GM23248 (cell line): ENCODE results near the gene FRMD6. TPM values are rescaled to one million over a fixed set of nuclear protein-coding genes. Genes with fewer than 3 reads are reported as not detected.

ENCODE experiments used
- DNase-seq: peaks from one replicate; pipeline ENCODE4 v3.0.0-alpha.2; 2015
- H2AFZ ChIP-seq: fragments of 200-600 bp; sonication (generic); 2 replicates; pipeline ENCODE4 v1.6.1; 2016; ENCODE audit warnings: antibody characterized with exemption
- H3F3A ChIP-seq: fragments of 200-600 bp; sonication (generic); 2 replicates; pipeline ENCODE4 v1.6.1; 2016; ENCODE audit warnings: mild to moderate bottlenecking, antibody characterized with exemption, mixed run types; ENCODE audit not compliant: insufficient read depth
- H3K27ac ChIP-seq: fragments of 200-600 bp; sonication (generic); 2 replicates; pipeline ENCODE4 v1.5.1; 2016; ENCODE audit warnings: mild to moderate bottlenecking
- H3K27me3 ChIP-seq: fragments of 200-600 bp; sonication (generic); replicated peaks from 2 replicates; pipeline ENCODE4 v1.6.1; 2016; ENCODE audit warnings: mild to moderate bottlenecking; ENCODE audit not compliant: insufficient read depth
- H3K36me3 ChIP-seq: fragments of 200-600 bp; sonication (generic); 2 replicates; pipeline ENCODE4 v1.6.1; 2016; ENCODE audit warnings: low read depth, mild to moderate bottlenecking
- H3K4me1 ChIP-seq: fragments of 200-600 bp; sonication (generic); 2 replicates; pipeline ENCODE4 v1.6.1; 2016; ENCODE audit warnings: mild to moderate bottlenecking; ENCODE audit not compliant: insufficient read depth
- H3K4me2 ChIP-seq: fragments of 200-600 bp; sonication (generic); one replicate; pipeline ENCODE4 v1.6.1; 2016; ENCODE audit warnings: mild to moderate bottlenecking; ENCODE audit not compliant: unreplicated experiment
- H3K4me3 ChIP-seq: fragments of 200-600 bp; sonication (generic); 2 replicates; pipeline ENCODE4 v1.5.1; 2016; ENCODE audit warnings: mild to moderate bottlenecking
- H3K79me2 ChIP-seq: fragments of 200-600 bp; sonication (generic); 2 replicates; pipeline ENCODE4 v1.6.1; 2016; ENCODE audit warnings: mild to moderate bottlenecking; ENCODE audit not compliant: insufficient read depth
- H3K9ac ChIP-seq: fragments of 200-600 bp; sonication (generic); 2 replicates; pipeline ENCODE4 v1.6.1; 2016; ENCODE audit warnings: mild to moderate bottlenecking
- H3K9me2 ChIP-seq: fragments of 200-600 bp; sonication (generic); 2 replicates; pipeline ENCODE4 v1.6.1; 2016; ENCODE audit warnings: mixed run types, mild to moderate bottlenecking, moderate library complexity; ENCODE audit not compliant: insufficient read depth
- H3K9me3 ChIP-seq: fragments of 200-600 bp; sonication (generic); one replicate; pipeline ENCODE4 v1.6.1; 2017; ENCODE audit warnings: low read depth
- H4K20me1 ChIP-seq: fragments of 200-600 bp; sonication (generic); 2 replicates; pipeline ENCODE4 v1.6.0; 2016; ENCODE audit not compliant: insufficient read depth
- EZH2 ChIP-seq: fragments of 200-600 bp; sonication (generic); IDR thresholded peaks from 2 replicates; pipeline ENCODE4 v1.6.1; 2018; ENCODE audit warnings: antibody characterized with exemption, mild to moderate bottlenecking; ENCODE audit not compliant: insufficient read depth, poor library complexity, severe bottlenecking
- EZH2phosphoT487 ChIP-seq: fragments of 200-600 bp; sonication (generic); IDR thresholded peaks from 2 replicates; pipeline ENCODE4 v1.6.1; 2018; ENCODE audit warnings: antibody characterized with exemption, moderate library complexity, mild to moderate bottlenecking, low read depth; ENCODE audit not compliant: insufficient read depth
- WGBS, 2 experiments: methylation state at CpG; one replicate each; pipeline ENCODE4 v1.1.6; 2015 to 2017; ENCODE audit warnings: low lambda C conversion rate in 2 of 2, low coverage in 1 of 2; ENCODE audit errors: missing lambda C conversion rate in 2 of 2; 5-methylcytosine and 5-hydroxymethylcytosine counted together
- in situ Hi-C: fragments of 300-500 bp; cut with MboI; formaldehyde crosslinking; loops from 2 replicates; pipeline ENCODE4 v1.15.0; 2020
- polyA plus RNA-seq: library from polyadenylated mRNA; unstranded; fragments of >200 nt; fragmentation: Nextera tagmentation; extraction: Ambion mirVana; gene quantifications from 2 replicates; pipeline ENCODE4 v1.2.1, GENCODE V29; 2016
- total RNA-seq: library from RNA; depleted of rRNA; stranded (reverse); fragments of >200 nt; shearing (Covaris generic); gene quantifications from 2 replicates; pipeline ENCODE4 v1.2.3, GENCODE V29; 2014; rRNA removed

The FRMD6 gene
- total RNA-seq (795 and 861 TPM in 2 replicates), polyA plus RNA-seq (550 and 553 TPM in 2 replicates)

DNA sequence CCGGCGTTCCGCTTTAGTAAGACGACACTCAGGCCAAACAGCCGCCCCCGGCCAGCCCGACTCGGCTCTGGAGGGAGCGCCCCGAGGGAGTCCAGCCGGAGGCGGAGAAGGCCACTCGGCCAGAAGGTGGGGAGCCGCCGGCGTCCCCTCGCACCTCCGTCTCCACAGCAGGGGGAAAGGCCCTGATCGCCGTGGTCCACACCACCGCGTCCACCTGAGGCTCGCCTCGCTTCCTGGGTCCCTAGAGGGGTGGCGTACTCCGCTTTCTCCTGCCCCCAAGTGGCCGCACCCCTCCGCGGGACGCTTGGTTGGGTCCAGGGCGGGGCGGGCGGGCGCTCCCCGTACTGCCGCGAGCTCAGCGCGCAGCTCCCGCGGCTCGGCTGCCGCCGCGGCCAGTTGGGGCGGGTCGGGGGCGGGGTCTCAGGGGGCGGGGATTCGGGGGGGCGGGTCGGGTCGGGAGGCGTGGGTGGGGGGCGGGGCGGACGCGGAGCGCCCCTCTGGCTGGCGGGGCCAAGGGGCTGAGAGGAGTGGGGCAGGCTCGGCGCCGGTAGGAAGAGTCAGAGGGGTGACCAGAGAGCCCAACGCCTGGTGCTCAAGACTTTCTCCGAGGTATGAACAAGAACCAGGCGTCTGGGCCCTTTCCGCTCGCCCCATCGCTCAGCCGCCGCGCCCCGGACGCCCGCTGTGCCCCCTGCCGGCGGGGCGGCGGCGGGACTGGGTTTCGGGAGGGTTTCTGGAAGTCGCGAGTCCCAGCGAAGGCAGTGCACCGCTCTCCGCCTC, at the start of gene FRMD6:
Gene FRMD6 (plus strand): TSS at position 523 of the 780 bp plus-strand sequence. CDS start 37,927 bp downstream, outside the sequence.
- Histone ChIP-seq H3K9ac (peak within 1 kb of the TSS; percentile 99), H4K20me1 (peaks cover under 1% of the 10 kb centered on the region; the same call in 1 of the 2 replicates), H2AFZ (no peak within 1 kb of the TSS), H3K36me3 (peaks cover 40% of the 10 kb centered on the region), H3K9me2 (no peaks in the 10 kb centered on the region), H3K79me2 (peaks cover 96% of the 10 kb centered on the region), H3F3A (peaks cover 72% of the 10 kb centered on the region), H3K4me1 (peaks cover 34% of the 10 kb centered on the region), H3K27me3 (no peaks in the 10 kb centered on the region), H3K27ac (peak within 1 kb of the TSS; percentile 97), H3K4me3 (peak within 1 kb of the TSS; percentile 97), H3K9me3 (no peaks in the 10 kb centered on the region), H3K4me2 (peak within 1 kb of the TSS; percentile 100)
- 1 to 3% methylated on average over 42 to 82 of the region's 86 CpGs for WGBS, 2 experiments
- TF ChIP-seq EZH2 (no peak), EZH2phosphoT487 (no peak)
- in situ Hi-C loops, result loop anchor here (10.0 kb wide), 1 partner anchor 367 kb away; no protein-coding TSS in a partner anchor
- DNase-seq, result peak; percentile 96

DNA sequence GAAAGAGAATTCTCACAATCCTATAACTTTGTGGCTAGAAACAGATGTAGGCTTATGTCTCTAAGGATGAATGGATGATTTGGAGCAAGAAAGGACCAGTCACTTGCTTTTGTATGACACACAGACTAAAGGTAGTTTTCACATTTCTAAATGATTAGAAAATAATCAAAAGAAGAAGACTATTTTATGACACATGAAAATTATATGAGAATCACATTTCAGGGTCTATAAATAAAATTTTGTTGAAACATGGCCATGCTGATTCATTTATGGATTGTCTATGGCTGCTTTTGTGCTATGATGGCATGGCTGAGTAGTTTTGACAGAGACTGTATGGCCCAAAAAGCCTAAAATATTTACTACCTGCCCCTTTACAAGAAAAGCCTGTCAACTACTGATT, 49.4 kb upstream of the FRMD6 start:
- Histone ChIP-seq H3K9ac (peak overlapping the region; percentile 80), H3K27me3 (no peaks in the 10 kb centered on the region), H3F3A (peaks cover 71% of the 10 kb centered on the region), H3K4me2 (peak overlapping the region; percentile 54), H3K4me3 (no peak overlapping the region), H3K36me3 (no peaks in the 10 kb centered on the region), H2AFZ (no peak overlapping the region), H3K4me1 (peaks cover 77% of the 10 kb centered on the region), H3K27ac (peak overlapping the region; percentile 98), H3K9me2 (no peaks in the 10 kb centered on the region), H3K79me2 (peaks cover 68% of the 10 kb centered on the region), H3K9me3 (no peaks in the 10 kb centered on the region), H4K20me1 (no peaks in the 10 kb centered on the region)
- in situ Hi-C loops, result no loop called here
- peak; percentile 69 for DNase-seq
- TF ChIP-seq EZH2 (no peak), EZH2phosphoT487 (no peak)

DNA sequence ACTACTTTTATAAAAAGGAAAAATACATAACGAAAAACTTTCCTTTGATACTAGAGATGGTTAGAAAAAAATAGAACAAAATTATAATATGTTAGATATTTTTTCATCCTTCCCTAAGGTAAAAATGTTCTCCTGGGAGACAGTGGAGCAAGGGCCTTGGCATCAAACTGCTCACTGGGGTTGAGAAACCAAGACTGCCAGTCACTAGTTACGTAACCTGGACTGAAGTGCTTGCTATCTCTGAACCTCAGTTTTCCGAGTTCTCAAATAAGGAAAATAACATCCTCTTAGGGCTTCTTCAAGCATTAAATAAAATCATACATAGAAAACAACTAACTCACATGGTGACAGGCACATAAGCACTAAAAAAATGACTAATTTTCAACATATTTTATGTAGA, 48.2 kb upstream of the FRMD6 start:
- Histone ChIP-seq H3F3A (peaks cover 70% of the 10 kb centered on the region), H3K27ac (peak overlapping the region; percentile 98), H3K27me3 (no peaks in the 10 kb centered on the region), H3K4me3 (peak overlapping the region; percentile 22; the same call in 1 of the 2 replicates), H3K4me1 (peaks cover 74% of the 10 kb centered on the region), H3K36me3 (no peaks in the 10 kb centered on the region), H3K79me2 (peaks cover 64% of the 10 kb centered on the region), H3K9ac (peak overlapping the region; percentile 80), H4K20me1 (no peaks in the 10 kb centered on the region), H3K9me3 (no peaks in the 10 kb centered on the region), H3K9me2 (no peaks in the 10 kb centered on the region), H3K4me2 (peak overlapping the region; percentile 54), H2AFZ (no peak overlapping the region)
- no peak for TF ChIP-seq EZH2phosphoT487
- WGBS, 2 experiments, result 48 to 59% methylated on average over 3 of the region's 3 CpGs
- DNase-seq, result peak; percentile 71
- in situ Hi-C loops, result no loop called here

DNA sequence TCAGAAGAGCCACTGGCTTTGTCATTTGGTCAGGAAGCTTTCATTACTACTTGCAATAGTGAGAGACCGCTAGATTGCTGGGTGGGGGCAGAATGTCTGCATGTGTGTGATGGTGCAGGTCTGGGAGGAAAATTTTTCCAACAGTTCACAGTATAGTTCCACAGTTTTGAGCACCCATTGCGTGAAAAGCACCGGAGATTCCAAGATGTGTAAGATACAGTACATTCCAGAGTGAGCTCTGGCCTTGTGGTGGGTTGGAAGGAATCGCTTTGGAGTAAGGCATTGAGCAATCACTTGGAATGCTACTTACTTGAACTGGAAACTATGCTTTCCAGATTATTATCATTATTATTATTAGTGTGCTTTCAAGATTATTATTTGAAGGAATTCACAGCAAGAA, 47.6 kb upstream of the FRMD6 start:
- 1% methylated on average over 4 of the region's 4 CpGs for WGBS, 2 experiments
- TF ChIP-seq EZH2 (no peak), EZH2phosphoT487 (0 out of 2 replicates have a peak, but pooled peaks have one; percentile 16)
- H3K36me3 ChIP-seq, result no peaks in the 10 kb centered on the region
- no peaks in the 10 kb centered on the region for H3K27me3 ChIP-seq
- H4K20me1 ChIP-seq, result no peaks in the 10 kb centered on the region
- peak; percentile 95 for DNase-seq
- peaks cover 75% of the 10 kb centered on the region for H3K4me1 ChIP-seq
- peak overlapping the region; percentile 54 for H3K4me2 ChIP-seq
- H3K27ac ChIP-seq, result peak overlapping the region; percentile 98
- H3K9me3 ChIP-seq, result no peaks in the 10 kb centered on the region
- in situ Hi-C loops, result no loop called here
- H3K4me3 ChIP-seq, result peak overlapping the region; percentile 22; the same call in 1 of the 2 replicates
- H3K9ac ChIP-seq, result peak overlapping the region; percentile 80
- H2AFZ ChIP-seq, result no peak overlapping the region
- H3F3A ChIP-seq, result peaks cover 72% of the 10 kb centered on the region
- H3K79me2 ChIP-seq, result peaks cover 68% of the 10 kb centered on the region
- H3K9me2 ChIP-seq, result no peaks in the 10 kb centered on the region
